CD4-positive, alpha-beta T cell (primary cell): ENCODE results near the gene PFKL. TPM values are rescaled to one million over a fixed set of nuclear protein-coding genes. Genes with fewer than 3 reads are reported as not detected.

Source experiments
- ATAC-seq: fragments of 200-7000 bp; cut with Tn5 transposase; one replicate; pipeline ENCODE4 v1.10.0; 2022; ENCODE audit warnings: mild to moderate bottlenecking; ENCODE audit not compliant: poor library complexity
- CTCF ChIA-PET: fragments of 350-600 bp; sonication (Branson Sonifier 250); formaldehyde crosslinking; loops from one replicate; lab custom pipeline; 2021; ENCODE audit warnings: antibody characterized with exemption, inconsistent platforms; lab: Charles Lee
- POLR2A ChIA-PET: fragments of 350-600 bp; sonication (Branson Sonifier 250); formaldehyde crosslinking; loops from one replicate; lab custom pipeline; 2021; ENCODE audit warnings: antibody characterized with exemption, inconsistent platforms; lab: Charles Lee
- DNase-seq, 14 experiments: peaks; one replicate each; pipeline ENCODE4 v3.0.0-alpha.2; 2013 to 2020; ENCODE audit warnings: mixed read lengths in 2 of 14
- H3K27ac ChIP-seq, 2 donors: one replicate each; pipeline versions ENCODE4 v1.5.1 to v1.7.0; 2013; ENCODE audit warnings: low read length in 2 of 2, low read depth in 1 of 2, mild to moderate bottlenecking in 1 of 2
- H3K27me3 ChIP-seq, 2 experiments: 1 replicate in 1 of 2; 2 replicates in 1 of 2; pipeline versions ENCODE4 v1.6.1 to v1.7.0; 2013; ENCODE audit warnings: low read length in 2 of 2, control low read depth in 1 of 2, mild to moderate bottlenecking in 1 of 2, moderate library complexity in 1 of 2; ENCODE audit not compliant: insufficient read depth in 2 of 2, control insufficient read depth in 1 of 2
- H3K36me3 ChIP-seq: one replicate; pipeline ENCODE4 v1.6.1; 2013; ENCODE audit warnings: low read length, control low read depth; ENCODE audit not compliant: insufficient read depth
- H3K4me1 ChIP-seq: one replicate; pipeline ENCODE4 v1.6.1; 2013; ENCODE audit warnings: low read length, control low read depth; ENCODE audit not compliant: insufficient read depth
- H3K4me3 ChIP-seq: one replicate; pipeline ENCODE4 v1.5.1; 2013; ENCODE audit warnings: mild to moderate bottlenecking, low read length, moderate library complexity
- H3K9me3 ChIP-seq, 2 experiments: 1 replicate in 1 of 2; 2 replicates in 1 of 2; pipeline versions ENCODE4 v1.6.1 to v1.7.0; 2013; ENCODE audit warnings: low read length in 2 of 2, mild to moderate bottlenecking in 2 of 2, control low read depth in 1 of 2, moderate library complexity in 1 of 2; ENCODE audit not compliant: control insufficient read depth in 1 of 2, insufficient read depth in 1 of 2
- H3K27ac Mint-ChIP-seq: one replicate; pipeline ENCODE4 v1.8.0; 2020; ENCODE audit warnings: mixed read lengths
- H3K27me3 Mint-ChIP-seq: one replicate; pipeline ENCODE4 v1.8.0; 2021; ENCODE audit warnings: mixed read lengths
- H3K36me3 Mint-ChIP-seq: one replicate; pipeline ENCODE4 v1.8.0; 2021; ENCODE audit warnings: low read depth, mixed read lengths
- H3K4me1 Mint-ChIP-seq: one replicate; pipeline ENCODE4 v1.8.0; 2021; ENCODE audit warnings: low read depth, mixed read lengths
- H3K4me3 Mint-ChIP-seq: one replicate; pipeline ENCODE4 v1.8.0; 2020; ENCODE audit warnings: mild to moderate bottlenecking, mixed read lengths
- H3K9me3 Mint-ChIP-seq: one replicate; pipeline ENCODE4 v1.8.0; 2020; ENCODE audit warnings: mixed read lengths
- CTCF ChIP-seq: fragments of 200-600 bp; IDR thresholded peaks from one replicate; pipeline ENCODE4 v1.8.0; 2022; ENCODE audit warnings: antibody characterized with exemption, mild to moderate bottlenecking
- intact Hi-C, 2 experiments: fragments of 100-400 bp; cut with DNase I in 1 of 2; cut with micrococcal nuclease in 1 of 2; formaldehyde crosslinking; loops; one replicate each; pipeline versions ENCODE4 v1.15.1 to v1.9.0; 2023 to 2025; cut with DNase I, micrococcal nuclease
- total RNA-seq, 174 experiments: library from RNA in 2 of 174; stranded (reverse) in 2 of 174; gene quantifications; one replicate each; pipeline ENCODE4 v1.2.3 and lab custom pipeline; 2021 to 2026

The PFKL gene
- total RNA-seq, 2 experiments from 2014 or later: 115 to 117 TPM

GRCh38 chr21:44335266-44336059 is 35.6 kb downstream of the PFKL start:
- Mint-ChIP-seq H3K9me3 (no peaks in the 10 kb centered on the region), H3K27me3 (no peaks in the 10 kb centered on the region), H3K27ac (no peak overlapping the region), H3K4me1 (peaks cover 22% of the 10 kb centered on the region), H3K4me3 (no peak overlapping the region), H3K36me3 (peaks cover 32% of the 10 kb centered on the region)
- Histone ChIP-seq H3K27me3 (no peaks in the 10 kb centered on the region), H3K36me3 (peaks cover 23% of the 10 kb centered on the region), H3K9me3 (no peaks in the 10 kb centered on the region), H3K4me3 (no peak overlapping the region), H3K4me1 (peaks cover 20% of the 10 kb centered on the region), H3K27ac (no peak overlapping the region)
- ChIA-PET CTCF (no interaction called here), POLR2A (no interaction called here)
- intact Hi-C loops: loop anchor here in 1 of 2 experiments (2.0 to 10.0 kb wide), 6 partner anchors 35 to 1461 kb away; partner anchors contain the start of genes PFKL, PTTG1IP, SUMO3 and WDR4
- DNase-seq: no peak
- ATAC-seq: no peak
- no peak for TF ChIP-seq CTCF

- Histone ChIP-seq H3K9me3 (no peaks in the 10 kb centered on the region), H3K27me3 (no peaks in the 10 kb centered on the region), H3K36me3 (peaks cover 16% of the 10 kb centered on the region), H3K27ac (no peak overlapping the region), H3K4me3 (no peak overlapping the region), H3K4me1 (peaks cover 20% of the 10 kb centered on the region)
- Mint-ChIP-seq H3K36me3 (peaks cover 32% of the 10 kb centered on the region), H3K27me3 (no peaks in the 10 kb centered on the region), H3K4me3 (peak overlapping the region; percentile 91), H3K27ac (peak overlapping the region; percentile 93), H3K9me3 (no peaks in the 10 kb centered on the region), H3K4me1 (peaks cover 25% of the 10 kb centered on the region)
- no peak for ATAC-seq
- no peak for DNase-seq
- POLR2A ChIA-PET: interaction anchor here (0.9 to 2.9 kb wide), 2 partner anchors 259 to 325 kb away, joined by 3 to 6 read pairs; partner anchors contain the start of gene TRAPPC10
- TF ChIP-seq CTCF: no peak
- CTCF ChIA-PET: interaction anchor here (1.1 kb wide), 1 partner anchor 40 kb away, joined by 3 read pairs; no protein-coding TSS in a partner anchor
- intact Hi-C loops: loop anchor here in 1 of 2 experiments (2.0 to 10.0 kb wide), 6 partner anchors 37 to 1463 kb away; partner anchors contain the start of genes PFKL, PTTG1IP, SUMO3 and WDR4
Measured at GRCh38 chr21:44337449-44337848, 37.6 kb downstream of the PFKL start.

GRCh38 chr21:44337941-44338895 is 38.4 kb downstream of the PFKL start:
- Mint-ChIP-seq H3K36me3 (peaks cover 32% of the 10 kb centered on the region), H3K27ac (peak overlapping the region; percentile 99), H3K4me3 (peak overlapping the region; percentile 91), H3K9me3 (no peaks in the 10 kb centered on the region), H3K4me1 (peaks cover 25% of the 10 kb centered on the region), H3K27me3 (no peaks in the 10 kb centered on the region)
- peak; percentile 4 for ATAC-seq
- no peak for TF ChIP-seq CTCF
- H3K4me1 ChIP-seq: peaks cover 20% of the 10 kb centered on the region
- peak in 6 of 14 experiments; percentile 17 to 75 (median 50) for DNase-seq
- peaks cover 11% of the 10 kb centered on the region for H3K36me3 ChIP-seq
- no peaks in the 10 kb centered on the region for H3K9me3 ChIP-seq
- CTCF ChIA-PET: interaction anchor here (1.1 kb wide), 1 partner anchor 40 kb away, joined by 3 read pairs; no protein-coding TSS in a partner anchor
- H3K27ac ChIP-seq: peak overlapping the region; percentile 41 to 58
- intact Hi-C loops: loop anchor here in 1 of 2 experiments (1.0 to 10.0 kb wide), 7 partner anchors 37 to 1463 kb away; partner anchors contain the start of genes PFKL, PTTG1IP, SUMO3 and WDR4
- H3K27me3 ChIP-seq: no peaks in the 10 kb centered on the region
- POLR2A ChIA-PET: interaction anchor here (0.9 to 2.9 kb wide), 12 partner anchors 9 to 536 kb away, joined by 3 to 13 read pairs (median 4); partner anchors contain the start of genes PFKL, PTTG1IP, TRAPPC10 and TRPM2
- peak overlapping the region; percentile 36 for H3K4me3 ChIP-seq
